ENCODE results near the gene GALNT7. TPM values are rescaled to one million over a fixed set of nuclear protein-coding genes. Genes with fewer than 3 reads are reported as not detected.

GALNT7 gene
- total RNA-seq, 1 donor: 18.8 TPM

DNA sequence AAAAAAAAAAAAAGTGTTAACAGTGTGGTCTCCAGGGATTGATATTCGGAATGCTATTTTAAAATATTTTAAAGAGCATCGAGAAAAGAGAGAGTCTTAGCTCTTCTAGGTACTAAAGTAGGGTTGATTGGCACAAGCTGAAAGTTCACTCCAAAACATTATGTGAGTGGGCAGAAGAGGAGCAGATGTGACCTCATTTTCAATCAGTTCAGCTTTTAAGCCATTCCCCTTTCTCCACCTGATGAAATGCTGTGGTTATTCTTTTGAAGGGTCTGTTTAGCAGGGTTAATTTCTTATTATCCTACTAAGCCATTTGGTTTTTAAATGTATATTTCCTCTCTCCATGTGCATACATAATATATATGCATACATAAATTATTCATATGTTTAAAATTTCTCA lies 69.2 kb downstream of the GALNT7 start:
- Histone ChIP-seq H3K9me3 (ENCODE audit: low read depth, low read length) (no peaks in the 10 kb centered on the region), H3K36me3 (ENCODE audit: insufficient read depth, low read length) (no peaks in the 10 kb centered on the region), H3K4me1 (ENCODE audit: insufficient read depth, low read length) (peaks cover 5% of the 10 kb centered on the region), H4K20me1 (ENCODE audit: insufficient read depth, low read length) (no peaks in the 10 kb centered on the region), H3K27ac (ENCODE audit: low read depth, low read length) (no peak overlapping the region), H3K27me3 (ENCODE audit: insufficient read depth, low read length) (no peaks in the 10 kb centered on the region), H3K4me3 (ENCODE audit: insufficient read depth, low read length) (no peak overlapping the region), H2AFZ (ENCODE audit: low read length) (no peak overlapping the region), H3K4me2 (ENCODE audit: insufficient read depth, low read length) (no peak overlapping the region), H3K79me2 (ENCODE audit: insufficient read depth, low read length) (no peaks in the 10 kb centered on the region)
- TF ChIP-seq, protein P1, sequence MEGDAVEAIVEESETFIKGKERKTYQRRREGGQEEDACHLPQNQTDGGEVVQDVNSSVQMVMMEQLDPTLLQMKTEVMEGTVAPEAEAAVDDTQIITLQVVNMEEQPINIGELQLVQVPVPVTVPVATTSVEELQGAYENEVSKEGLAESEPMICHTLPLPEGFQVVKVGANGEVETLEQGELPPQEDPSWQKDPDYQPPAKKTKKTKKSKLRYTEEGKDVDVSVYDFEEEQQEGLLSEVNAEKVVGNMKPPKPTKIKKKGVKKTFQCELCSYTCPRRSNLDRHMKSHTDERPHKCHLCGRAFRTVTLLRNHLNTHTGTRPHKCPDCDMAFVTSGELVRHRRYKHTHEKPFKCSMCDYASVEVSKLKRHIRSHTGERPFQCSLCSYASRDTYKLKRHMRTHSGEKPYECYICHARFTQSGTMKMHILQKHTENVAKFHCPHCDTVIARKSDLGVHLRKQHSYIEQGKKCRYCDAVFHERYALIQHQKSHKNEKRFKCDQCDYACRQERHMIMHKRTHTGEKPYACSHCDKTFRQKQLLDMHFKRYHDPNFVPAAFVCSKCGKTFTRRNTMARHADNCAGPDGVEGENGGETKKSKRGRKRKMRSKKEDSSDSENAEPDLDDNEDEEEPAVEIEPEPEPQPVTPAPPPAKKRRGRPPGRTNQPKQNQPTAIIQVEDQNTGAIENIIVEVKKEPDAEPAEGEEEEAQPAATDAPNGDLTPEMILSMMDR (IDR thresholded peaks at IDR 0.05; ENCODE audit: extremely low read depth, low read depth, low read length): no peak
- peak; percentile 22 for DNase-seq (ENCODE audit: insufficient read length, low spot score, missing footprints)

DNA sequence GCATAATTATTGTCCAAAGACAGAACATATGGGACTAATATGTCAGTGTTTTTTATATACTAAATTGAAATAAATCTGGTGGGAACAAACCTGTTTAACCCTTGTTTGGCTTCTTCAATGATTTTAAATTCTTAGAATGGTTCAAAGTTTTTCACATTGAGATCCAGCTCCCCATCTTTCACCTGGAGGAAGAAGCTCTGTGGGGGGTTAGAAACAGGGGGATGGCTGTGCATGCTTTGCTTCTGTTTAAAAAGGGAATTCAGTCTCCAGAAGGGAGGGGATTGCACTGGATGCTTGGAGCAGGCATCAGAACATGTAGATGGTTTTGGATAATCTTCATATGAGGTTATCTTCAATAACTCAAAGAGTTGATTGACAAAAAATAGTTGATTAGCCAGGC lies 72.1 kb downstream of the GALNT7 start:
- Histone ChIP-seq H2AFZ (ENCODE audit: low read length) (no peak overlapping the region), H3K9me3 (ENCODE audit: low read depth, low read length) (no peaks in the 10 kb centered on the region), H3K4me2 (ENCODE audit: insufficient read depth, low read length) (no peak overlapping the region), H3K79me2 (ENCODE audit: insufficient read depth, low read length) (no peaks in the 10 kb centered on the region), H3K27ac (ENCODE audit: low read depth, low read length) (no peak overlapping the region), H3K4me1 (ENCODE audit: insufficient read depth, low read length) (peaks cover 15% of the 10 kb centered on the region), H3K4me3 (ENCODE audit: insufficient read depth, low read length) (no peak overlapping the region), H3K36me3 (ENCODE audit: insufficient read depth, low read length) (no peaks in the 10 kb centered on the region), H4K20me1 (ENCODE audit: insufficient read depth, low read length) (peaks cover 4% of the 10 kb centered on the region), H3K27me3 (ENCODE audit: insufficient read depth, low read length) (peaks cover 4% of the 10 kb centered on the region)
- DNase-seq (ENCODE audit: insufficient read length, low spot score, missing footprints): no peak
- TF ChIP-seq, protein P1 (IDR thresholded peaks at IDR 0.05; ENCODE audit: extremely low read depth, low read depth, low read length): no peak

- Histone ChIP-seq H2AFZ (ENCODE audit: low read length) (no peak overlapping the region), H3K4me1 (ENCODE audit: insufficient read depth, low read length) (peaks cover 15% of the 10 kb centered on the region), H3K4me2 (ENCODE audit: insufficient read depth, low read length) (no peak overlapping the region), H3K27ac (ENCODE audit: low read depth, low read length) (no peak overlapping the region), H3K27me3 (ENCODE audit: insufficient read depth, low read length) (peaks cover 4% of the 10 kb centered on the region), H4K20me1 (ENCODE audit: insufficient read depth, low read length) (peaks cover 10% of the 10 kb centered on the region), H3K4me3 (ENCODE audit: insufficient read depth, low read length) (no peak overlapping the region), H3K36me3 (ENCODE audit: insufficient read depth, low read length) (no peaks in the 10 kb centered on the region), H3K9me3 (ENCODE audit: low read depth, low read length) (no peaks in the 10 kb centered on the region), H3K79me2 (ENCODE audit: insufficient read depth, low read length) (no peaks in the 10 kb centered on the region)
- DNase-seq (ENCODE audit: insufficient read length, low spot score, missing footprints): no peak
- TF ChIP-seq, protein P1 (IDR thresholded peaks at IDR 0.05; ENCODE audit: extremely low read depth, low read depth, low read length): no peak
Measured at GRCh38 chr4:173242466-173243250, 74.0 kb downstream of the GALNT7 start.

- H3K4me2 ChIP-seq (ENCODE audit: insufficient read depth, low read length): peak overlapping the region; percentile 11
- no peaks in the 10 kb centered on the region for H3K9me3 ChIP-seq (ENCODE audit: low read depth, low read length)
- H4K20me1 ChIP-seq (ENCODE audit: insufficient read depth, low read length): peaks cover 16% of the 10 kb centered on the region
- TF ChIP-seq, protein P1 (IDR thresholded peaks at IDR 0.05; ENCODE audit: extremely low read depth, low read depth, low read length): no peak
- H3K4me1 ChIP-seq (ENCODE audit: insufficient read depth, low read length): peaks cover 15% of the 10 kb centered on the region
- no peaks in the 10 kb centered on the region for H3K79me2 ChIP-seq (ENCODE audit: insufficient read depth, low read length)
- H3K27me3 ChIP-seq (ENCODE audit: insufficient read depth, low read length): peaks cover 4% of the 10 kb centered on the region
- H3K36me3 ChIP-seq (ENCODE audit: insufficient read depth, low read length): no peaks in the 10 kb centered on the region
- no peak overlapping the region for H3K27ac ChIP-seq (ENCODE audit: low read depth, low read length)
- H2AFZ ChIP-seq (ENCODE audit: low read length): no peak overlapping the region
- no peak for DNase-seq (ENCODE audit: insufficient read length, low spot score, missing footprints)
- H3K4me3 ChIP-seq (ENCODE audit: insufficient read depth, low read length): no peak overlapping the region
Measured at GRCh38 chr4:173243321-173243720, 74.7 kb downstream of the GALNT7 start.

All from osteoblast (primary cell).